GM19467 (cell line): Measurements from ENCODE around the gene LARGE1.
"Not testable (repeated sequence)": the region's sequence is repeated elsewhere in the genome, so short reads cannot be mapped to it uniquely, and the experiment has no call there.

Source experiments
- ATAC-seq: cut with Tn5 transposase; IDR thresholded peaks from one replicate; pipeline ENCODE4 v1.9.1; 2021; ENCODE audit warnings: mild to moderate bottlenecking, moderate library complexity; ENCODE audit not compliant: unreplicated experiment

LARGE1 gene

DNA sequence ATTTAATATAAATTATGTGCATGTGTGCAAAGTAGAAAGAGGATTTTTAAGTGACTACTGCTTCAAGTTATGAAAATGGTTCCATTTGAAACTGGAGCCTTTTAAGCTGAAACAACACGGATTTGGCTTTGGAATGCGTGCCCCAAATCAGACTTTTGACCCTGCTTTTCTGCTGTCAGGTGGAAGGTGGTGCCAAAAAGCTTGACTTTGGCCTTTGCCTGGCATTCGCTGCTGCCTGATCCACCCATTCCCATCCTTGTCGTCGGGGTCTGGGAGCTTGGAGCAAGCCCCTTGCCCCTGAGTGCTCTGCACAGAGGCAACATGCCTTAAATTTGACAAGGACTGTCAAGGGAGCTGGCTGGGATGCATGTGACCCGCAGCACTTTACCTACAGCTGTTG is 526.8 kb downstream of the LARGE1 start:
- no peak for ATAC-seq

DNA sequence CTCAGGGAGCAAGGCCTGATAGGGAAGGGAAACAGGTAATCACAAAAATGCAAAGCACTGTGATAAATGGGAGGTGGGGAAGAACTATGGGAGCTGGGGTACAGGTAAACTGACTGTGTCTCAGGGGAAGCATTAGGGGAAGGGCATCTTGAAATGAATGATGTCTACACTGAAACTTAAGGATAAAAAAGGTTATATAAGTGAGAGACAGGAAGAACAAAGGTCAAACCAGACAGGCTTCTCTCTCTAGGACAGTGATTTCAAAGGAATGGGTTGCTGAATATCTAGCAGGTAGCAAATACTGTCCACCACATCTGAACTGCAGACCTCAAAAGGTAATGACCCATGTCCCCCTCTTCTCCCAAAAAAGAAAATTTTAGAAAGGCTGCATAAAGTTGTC is 529.0 kb downstream of the LARGE1 start:
- ATAC-seq: no peak

DNA sequence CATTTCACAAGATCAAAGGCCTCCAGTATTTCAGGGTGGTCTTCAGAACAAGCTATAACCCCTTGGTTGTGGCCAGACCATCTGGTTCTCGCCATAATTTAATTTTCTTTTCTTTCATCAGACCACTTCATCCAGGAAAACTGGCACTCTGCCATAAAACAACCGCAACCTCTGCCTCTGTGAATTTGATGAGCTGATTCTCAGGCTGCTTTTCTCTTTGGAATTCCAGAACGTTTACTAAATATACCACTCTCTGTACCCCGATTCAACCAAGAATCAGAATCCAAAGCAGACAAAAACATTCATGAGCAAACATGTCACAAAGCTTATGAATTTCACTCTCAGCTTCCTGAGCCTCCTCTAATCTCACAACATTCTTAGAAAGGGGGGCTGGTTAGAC is 530.3 kb downstream of the LARGE1 start:
- no peak for ATAC-seq

DNA sequence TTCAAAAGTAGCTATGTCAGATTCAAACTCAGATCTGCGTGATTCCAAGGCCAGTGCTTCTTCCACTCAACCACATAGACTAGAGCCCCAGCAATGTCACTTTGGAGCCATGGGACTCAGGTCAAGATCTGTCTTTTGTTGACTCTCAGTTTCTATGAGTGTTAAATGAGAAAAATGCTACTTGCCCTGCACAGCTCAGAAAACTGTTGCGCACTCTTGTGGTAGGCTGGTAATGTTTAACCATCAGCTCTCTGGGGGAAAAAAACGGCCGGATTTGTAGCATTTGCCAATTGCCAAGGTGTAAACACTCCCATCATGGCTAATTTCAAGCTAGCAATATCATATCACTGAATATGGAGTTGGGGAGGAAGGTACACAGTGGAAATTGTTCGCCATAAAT is 534.0 kb downstream of the LARGE1 start:
- no peak for ATAC-seq

DNA sequence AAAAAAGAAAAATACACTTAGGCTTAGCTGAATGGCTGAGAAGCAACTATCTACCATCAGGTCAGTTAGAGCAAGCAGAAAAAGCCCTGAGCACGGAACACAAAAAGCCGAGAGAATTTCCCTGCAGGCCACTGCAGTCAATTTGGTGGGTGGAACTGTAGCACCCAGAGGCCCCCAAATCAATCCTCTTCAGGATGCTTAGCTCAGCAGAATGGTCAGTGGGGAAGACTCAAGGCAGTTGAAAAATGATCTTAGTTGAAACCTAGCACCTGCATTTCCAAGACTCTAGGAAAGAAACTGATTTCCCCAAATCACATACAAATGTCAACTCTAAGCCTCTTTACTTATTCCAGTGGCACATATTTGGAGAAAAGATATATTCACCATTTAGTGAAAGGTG is 534.7 kb downstream of the LARGE1 start:
- ATAC-seq: no peak

DNA sequence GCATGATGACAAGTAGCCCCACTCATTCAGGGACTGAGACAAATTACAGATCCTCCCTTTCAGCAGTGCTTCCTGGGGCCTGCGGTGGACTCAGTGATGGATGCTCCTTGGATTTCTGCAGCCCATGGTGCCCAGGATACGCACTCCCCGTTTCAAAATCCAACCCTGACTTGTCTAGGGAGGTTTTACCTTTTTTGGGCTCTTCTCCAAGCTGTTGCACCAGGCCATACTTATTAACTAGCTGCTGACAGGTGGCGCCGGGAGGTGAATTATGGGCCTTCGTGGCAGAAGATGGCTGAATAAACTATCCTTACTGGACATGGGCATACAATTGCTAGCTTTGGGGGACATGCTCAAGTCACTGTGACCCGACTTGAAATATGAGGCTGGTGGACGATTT is 537.8 kb downstream of the LARGE1 start:
- ATAC-seq: no peak

DNA sequence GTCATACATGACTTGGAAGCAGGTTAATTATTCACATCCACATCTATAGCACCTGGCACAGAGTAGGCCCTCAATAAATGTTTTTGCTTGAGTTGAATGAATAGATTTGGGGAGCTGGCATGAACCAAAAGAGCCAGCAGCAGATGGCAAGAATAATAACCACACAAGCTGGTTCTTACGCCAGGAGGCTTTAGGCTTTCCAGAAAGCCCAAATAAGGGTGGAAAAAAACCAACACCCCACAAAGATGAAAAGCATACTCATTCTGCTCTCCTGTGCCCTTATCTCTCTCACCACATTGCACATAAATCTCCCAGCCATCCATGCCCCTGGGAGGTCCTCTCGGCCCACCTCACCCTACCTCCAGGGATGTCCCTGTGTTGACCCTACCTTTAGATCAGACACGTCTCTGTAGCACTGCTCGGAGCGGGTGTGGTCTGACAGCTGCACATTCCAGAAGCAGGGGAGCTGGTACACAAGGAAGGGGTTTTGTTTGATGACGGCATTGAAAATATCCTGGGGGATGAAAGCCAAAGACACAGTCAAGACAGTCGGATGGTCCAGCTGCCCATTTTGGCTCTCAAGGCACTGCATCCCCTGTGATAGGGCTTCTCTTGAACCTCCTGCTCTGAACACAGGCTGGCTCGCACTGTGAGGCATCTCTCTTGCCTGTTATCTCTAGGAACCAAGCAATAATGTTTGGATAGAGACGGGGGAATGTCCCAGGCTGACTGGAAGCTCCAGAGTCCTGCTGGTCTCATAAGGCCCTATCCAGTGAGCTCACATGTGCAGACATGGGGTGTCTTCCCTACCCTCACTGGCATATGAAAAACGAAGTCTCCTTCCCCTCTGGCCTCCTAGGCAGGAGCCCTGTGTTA is 538.5 kb downstream of the LARGE1 start:
- ATAC-seq: no peak

DNA sequence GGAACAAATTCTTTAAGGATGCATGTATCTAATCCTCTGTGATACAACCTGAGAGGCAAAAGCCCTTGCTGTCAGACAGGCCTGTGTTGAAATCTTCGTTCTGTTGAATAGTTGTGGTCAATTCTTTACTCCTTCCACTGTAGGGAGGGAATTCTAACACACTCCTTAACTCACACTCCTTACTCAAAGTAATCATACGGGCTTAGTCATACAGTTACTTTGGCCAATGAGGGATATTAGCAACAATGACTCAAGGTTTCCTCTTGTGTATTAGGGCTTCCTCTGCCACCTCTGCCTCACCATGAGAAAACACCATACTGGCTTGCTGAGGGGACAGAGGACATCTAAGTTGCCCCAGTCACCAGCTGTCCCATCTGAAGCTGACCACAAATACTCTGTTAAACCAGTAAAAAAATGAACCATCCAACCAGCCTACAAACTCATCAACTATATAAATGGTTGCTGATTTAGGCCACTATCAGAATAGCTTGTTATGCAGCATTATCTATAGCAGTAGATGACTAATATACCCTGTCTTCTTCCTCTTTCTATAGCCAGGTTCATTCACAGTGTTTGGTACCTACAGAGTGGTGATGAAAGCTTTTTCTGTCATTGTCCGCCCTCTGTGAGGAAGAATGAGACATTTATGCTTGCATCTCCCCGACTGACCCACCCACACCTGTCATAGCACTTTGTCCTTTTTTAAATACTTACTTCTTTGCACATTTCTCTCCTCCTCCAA is 539.3 kb downstream of the LARGE1 start:
- ATAC-seq: no peak

DNA sequence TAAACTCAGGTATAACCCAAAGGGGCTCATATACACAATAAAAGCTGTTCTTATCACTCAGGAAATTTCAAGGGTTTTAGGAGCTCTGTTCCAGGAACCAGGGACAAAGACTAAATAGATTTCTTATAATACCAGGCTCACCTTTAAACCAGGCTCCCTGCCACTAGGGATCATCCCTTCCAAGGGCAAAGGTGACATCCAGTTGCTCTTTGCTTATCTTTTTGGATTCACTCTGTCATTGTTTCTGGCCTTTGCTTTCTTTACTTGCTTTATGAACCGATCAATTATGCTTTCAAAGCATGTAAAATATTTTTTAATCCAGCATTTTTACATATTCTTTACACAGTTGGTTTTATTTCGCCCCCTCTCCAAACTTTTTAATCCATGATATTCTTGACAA is 540.4 kb downstream of the LARGE1 start:
- ATAC-seq: no peak

DNA sequence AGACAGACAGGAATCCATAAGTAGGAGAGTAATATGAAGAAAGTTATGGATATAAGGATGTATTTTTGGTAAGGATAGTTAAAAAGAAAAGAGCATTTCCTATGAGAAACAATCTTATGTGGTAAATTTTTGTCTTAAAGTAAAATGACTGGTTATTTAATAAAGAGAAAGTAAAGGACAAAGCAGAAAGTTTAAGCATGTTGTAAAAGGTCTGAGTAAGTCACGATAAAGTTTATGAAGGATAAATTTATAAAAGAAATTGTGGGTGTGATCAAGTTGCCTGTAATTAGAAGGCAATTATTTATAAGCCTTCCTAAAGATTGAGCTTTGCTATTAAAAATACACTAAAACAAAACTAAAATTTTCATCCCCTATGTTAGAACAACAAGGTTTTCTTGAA is 547.4 kb downstream of the LARGE1 start:
- ATAC-seq: no peak

DNA sequence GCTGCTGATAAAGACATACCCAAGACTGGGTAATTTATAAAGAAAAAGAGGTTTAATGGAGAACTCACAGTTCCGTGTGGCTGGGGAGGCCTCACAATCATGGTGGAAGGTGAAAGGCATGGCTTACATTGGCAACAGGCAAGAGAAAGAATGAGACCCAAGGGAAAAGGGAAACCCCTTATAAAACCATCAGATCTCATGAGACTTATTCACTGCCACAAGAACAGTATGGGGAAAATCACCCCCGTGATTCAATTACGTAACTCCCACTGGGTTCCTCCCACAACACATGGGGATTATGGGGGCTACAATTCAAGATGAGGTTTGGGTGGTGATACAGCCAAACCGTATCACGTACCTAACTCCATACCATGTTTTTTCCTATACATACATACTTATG is 557.0 kb downstream of the LARGE1 start:
- ATAC-seq: not testable (repeated sequence)

DNA sequence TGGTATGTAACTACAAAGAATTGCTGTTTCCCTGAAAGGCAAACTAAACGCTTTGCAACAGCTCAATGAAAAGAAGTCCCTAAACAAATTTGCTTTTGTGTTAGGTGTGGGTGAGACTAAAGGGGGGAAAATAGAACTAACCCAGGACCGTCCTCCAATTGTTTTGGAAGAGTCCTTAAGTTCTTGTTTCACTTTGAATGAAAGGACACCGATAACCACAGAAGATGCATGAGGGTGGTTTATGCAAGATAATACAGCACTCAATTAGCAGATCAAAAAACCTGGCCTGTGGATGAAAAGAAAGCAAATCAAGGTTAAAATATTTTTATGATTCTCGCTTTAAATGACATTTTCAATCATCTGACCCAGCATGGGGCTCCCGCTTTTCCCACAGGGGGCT is 557.6 kb downstream of the LARGE1 start:
- no peak for ATAC-seq

DNA sequence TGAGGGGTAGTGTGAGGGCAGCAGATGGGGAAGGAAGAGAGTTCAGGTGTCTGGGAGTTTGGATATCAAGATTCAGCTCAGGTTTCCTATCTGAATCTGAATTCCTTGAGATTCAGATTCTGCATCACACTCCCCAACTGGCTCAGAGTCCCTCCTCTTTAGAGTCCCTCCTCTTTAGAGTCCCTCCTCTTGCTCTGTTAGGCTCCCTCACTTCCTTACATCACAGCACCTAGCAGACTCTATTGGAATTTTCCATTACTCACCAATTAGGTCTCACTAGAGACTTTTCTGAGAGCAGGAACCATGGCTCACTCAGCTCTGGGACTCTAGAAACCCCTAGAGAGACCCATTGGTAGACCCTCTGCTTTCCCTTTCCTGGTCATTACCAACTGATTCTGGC is 558.7 kb downstream of the LARGE1 start:
- ATAC-seq: no peak

DNA sequence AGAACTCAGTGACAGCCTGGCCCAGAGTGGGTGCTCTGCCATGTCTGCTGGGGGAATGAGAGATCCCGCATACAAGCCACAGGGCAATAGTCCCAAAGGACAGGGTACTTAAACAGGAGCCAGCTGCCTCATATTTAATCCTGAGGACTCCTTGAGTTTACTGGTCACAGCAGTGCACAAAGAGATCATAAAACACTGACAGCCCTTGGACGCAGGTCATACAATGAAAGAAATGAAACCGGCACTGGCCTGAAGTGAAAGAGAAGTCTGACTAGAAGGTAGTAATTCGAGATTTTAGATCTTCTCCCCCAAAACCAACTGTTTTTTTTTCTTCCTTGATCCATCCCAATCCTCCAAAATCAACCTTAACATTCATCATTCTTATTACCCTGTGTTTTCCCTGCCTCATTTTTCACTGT is 562.3 kb downstream of the LARGE1 start:
- no peak for ATAC-seq

DNA sequence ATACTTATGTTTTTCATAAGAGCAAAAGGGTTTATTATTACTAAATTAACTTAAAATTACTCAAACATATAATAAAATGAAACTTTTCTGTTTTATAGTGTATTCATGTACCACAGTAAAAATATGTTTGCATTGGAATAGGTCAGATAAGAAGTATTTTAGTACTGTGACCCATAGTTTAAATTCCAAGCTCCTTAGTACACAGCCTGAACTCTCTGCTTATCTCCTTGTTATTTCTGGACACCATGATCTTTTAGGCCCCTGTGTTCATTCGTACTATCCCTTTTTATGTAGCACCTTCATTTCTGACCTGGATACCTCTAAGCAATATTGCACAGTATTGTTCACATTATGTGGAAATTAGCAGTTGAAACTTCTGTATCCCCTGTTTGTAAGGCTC is 565.3 kb downstream of the LARGE1 start:
- ATAC-seq: no peak

DNA sequence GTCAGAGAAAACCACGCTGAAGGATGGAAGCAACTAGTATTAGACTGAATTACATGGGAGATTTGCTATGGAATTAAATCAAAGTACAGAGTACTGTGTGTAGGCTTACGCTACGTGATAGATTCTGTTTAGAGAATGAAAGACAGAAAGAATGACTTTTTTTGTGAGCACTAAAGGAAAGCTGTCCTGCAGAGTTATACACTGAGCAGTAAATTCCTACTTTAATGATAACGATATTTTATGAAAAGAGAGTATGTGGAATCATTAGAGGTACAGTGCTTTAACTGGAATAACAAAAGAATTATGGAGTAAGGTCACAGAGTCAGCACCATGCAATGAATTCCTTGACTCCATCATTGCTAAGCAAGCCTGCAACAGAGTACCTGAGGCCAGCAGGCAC is 566.8 kb downstream of the LARGE1 start:
- ATAC-seq: no peak

DNA sequence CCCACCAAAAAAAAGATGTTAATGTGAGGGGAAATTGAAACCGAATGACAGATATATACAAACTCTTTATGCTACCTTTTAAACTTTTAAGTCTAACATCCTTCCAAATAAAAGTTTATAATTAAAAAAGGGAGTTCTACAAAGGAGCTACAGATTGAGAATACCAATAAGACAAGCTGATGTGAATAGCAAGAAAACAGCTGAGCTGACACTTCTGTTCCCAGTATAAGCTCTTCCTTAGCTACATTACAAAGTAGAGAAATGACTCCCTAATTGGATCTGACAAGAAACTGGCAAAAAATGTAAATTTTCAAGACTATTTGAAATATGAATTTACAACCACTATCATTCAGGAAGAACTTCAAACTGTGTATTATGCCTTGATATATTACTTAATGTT is 567.5 kb downstream of the LARGE1 start:
- ATAC-seq: no peak

DNA sequence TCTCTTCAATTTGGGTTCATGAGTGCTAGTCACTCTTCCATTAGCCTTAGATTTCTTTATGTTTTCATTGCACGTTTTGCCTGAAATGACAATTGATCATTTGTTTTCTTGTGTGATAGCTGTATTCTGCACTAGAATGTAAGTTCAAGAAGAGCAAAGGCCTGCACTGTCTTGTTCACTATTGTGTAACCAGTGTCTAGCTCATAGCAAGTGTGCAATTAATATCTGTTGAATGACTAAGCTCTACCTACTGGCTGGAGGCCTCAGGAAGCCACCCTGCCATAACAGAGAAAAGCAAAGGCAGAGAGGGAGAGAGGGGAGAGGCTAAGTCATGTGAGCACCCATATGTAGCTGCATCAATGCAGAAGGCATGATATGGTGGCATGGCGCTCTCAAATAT is 569.3 kb downstream of the LARGE1 start:
- no peak for ATAC-seq

DNA sequence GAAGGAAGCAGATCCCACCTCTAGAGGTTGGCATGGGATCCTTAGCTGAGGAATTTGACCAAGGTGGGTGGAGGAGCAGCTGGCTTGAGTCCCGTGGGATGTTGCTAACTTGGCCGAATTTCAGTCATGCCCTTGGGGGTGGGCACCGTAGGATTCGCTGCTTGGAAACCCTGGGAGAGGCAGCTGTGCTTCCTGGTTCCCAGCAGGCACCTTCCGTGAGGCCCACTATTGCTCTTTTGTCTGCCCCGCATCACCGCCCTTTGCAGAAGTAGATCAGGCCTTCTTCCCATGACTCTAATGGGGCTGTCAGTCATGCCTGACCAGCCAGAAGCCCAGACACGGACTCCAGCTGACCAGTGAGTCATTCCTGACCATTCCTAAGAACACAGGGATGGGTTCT is 569.8 kb downstream of the LARGE1 start:
- no peak for ATAC-seq

DNA sequence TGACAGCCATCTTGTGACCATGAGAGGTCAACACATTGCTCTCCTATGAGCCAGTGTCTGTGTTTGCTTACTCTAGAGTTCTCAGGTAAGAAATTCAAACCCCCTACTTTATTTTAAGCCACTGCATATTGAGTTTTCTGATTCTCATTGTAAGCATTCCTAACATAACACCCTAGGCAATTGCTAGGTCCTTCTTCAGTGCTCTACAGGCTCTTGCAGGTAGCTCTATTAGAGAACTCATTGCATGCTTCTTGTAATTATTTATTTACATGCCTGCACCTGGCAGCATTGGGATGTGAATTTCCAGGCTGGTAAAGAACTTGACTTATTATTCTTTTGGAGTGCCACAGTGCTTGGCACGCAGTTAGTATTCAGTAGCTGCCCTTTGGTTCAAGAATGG is 573.3 kb downstream of the LARGE1 start:
- ATAC-seq: no peak

DNA sequence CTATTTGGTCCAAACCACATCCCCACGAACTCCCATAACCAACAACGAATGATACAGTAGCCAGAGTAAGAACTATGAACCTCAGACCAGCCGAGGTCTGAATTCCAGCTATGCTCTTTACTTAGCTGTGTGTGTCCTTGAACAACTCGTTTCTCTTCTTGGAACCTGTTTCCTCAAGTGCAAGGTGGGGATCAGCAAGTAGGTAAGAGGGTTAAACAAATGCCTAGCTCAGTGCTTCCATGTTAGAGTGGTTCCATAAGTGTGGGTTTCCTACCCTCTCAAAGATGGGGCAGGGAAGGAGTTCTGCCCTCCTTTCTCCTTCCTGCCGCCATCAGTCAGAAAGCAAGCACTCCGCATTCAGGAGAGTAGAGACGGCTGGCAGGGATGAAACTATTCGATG is 578.7 kb downstream of the LARGE1 start:
- no peak for ATAC-seq

DNA sequence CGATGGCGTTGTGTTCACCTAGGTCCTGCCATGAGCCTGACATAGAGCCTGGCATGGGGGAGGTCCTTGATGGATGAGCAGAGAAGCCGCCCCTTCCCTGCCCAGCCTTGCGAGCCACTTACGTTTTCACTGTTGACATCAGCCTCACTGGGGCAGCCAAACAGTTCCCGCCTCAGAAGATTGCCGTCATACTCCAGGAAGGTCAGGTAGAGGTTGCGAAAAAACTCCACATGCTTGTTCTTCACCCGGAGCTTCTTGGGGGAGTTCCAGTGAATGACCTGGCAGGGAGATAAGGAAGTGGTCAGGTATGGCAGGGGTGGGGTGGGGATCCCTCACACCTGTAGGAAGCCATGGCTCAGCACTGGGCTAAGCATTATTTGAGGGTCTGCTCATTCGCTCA is 582.8 kb downstream of the LARGE1 start:
- no peak for ATAC-seq
